HG02852 (cell line): ENCODE results near the gene KRTAP1-3.
"Not testable (repeated sequence)": the region's sequence is repeated elsewhere in the genome, so short reads cannot be mapped to it uniquely, and the experiment has no call there.

Experiments used
- ATAC-seq: cut with Tn5 transposase; IDR thresholded peaks from one replicate; pipeline ENCODE4 v1.9.1; 2021; ENCODE audit warnings: mild to moderate bottlenecking, moderate library complexity; ENCODE audit not compliant: unreplicated experiment

KRTAP1-3 gene

DNA sequence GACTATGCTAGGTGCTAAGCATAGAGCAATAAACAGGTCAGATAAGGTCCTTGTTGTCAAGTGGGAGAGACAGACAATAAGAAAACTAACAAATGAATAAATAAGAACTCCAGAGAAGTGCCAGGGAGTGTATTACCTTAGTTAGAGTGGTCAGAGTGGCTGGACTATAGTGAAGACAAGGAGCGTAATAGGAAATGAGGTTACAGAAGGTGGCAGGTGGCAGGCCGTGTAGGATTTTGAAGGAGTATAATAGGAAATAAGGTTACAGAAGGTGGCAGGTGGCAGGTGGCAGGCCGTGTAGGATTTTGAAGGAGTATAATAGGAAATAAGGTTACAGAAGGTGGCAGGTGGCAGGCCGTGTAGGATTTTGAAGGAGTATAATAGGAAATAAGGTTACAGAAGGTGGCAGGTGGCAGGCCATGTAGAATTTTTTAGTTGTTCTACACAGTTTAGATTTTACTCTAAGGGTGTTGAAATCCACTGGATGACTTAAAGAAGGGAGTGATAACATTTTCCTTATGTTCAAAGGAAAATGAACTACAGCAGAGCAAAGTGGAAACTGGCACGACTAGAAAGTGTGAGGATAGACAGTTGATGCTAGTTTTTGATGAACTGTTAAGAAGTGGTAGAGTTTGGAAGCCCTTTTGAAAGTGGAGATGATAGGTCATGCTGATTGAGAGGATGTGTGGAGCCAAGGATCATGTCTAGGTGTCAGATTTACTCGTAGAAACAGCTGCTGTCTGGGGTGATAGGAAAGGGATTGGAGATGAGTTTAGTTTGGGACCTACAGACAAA is 22.2 kb downstream of the KRTAP1-3 start:
- no peak for ATAC-seq

DNA sequence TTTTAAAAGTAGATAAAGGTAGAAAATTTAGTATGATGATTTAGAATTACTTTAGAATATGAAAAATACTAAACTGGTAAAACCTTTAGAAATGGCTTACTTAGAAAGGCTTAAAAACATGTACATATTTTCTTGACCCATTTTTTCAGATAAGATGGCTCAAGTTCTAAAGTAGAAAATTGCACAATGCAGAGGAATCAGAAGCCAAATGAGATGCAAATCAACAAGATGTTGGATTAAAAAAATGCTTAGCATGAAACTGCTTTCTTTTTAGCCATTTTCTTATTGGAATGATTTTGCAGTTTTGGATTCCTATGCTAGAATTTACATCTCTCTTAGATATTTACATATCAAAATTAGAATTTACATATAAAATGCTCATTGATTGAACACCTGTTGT is 24.2 kb downstream of the KRTAP1-3 start:
- ATAC-seq = no peak

DNA sequence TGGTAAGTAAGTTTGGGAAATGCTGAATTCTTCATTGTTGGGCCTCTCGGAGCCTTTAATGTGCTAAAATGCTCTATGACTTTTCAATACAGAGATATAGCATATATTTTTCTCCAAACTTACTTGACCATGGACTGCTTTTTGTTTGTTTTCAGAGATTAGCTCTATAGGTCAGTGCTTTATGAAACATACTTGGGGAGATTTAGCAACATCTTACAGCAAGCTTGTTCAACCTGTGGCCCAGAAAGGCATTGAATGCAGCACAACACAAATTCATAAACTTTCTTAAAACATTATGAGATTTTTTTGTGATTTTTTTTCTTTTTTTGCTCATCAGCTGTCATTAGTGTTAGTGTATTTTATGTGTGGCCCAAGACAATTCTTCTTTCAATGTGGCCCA is 24.7 kb downstream of the KRTAP1-3 start:
- ATAC-seq = no peak

DNA sequence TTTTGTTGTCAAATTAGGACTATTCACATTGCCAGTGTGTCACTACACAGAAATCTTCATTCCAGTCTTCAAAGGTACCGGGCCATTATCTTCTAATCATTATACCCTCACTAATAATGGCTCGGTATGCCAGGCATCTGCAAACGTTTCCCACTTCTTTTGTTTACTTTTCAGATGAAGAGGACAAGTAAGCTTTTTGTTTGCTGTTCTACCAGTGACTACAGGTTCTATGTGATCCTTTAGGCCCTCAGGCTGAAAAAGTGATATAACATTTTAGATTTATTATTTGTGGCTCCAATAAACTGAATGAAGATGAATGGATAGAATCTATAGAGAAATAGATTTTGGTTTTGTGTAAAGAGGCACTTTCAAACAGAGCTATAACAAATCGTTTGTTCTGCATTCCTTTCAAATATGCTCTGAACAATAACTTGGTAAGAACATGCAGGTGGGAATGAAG is 25.3 kb downstream of the KRTAP1-3 start:
- no peak for ATAC-seq

DNA sequence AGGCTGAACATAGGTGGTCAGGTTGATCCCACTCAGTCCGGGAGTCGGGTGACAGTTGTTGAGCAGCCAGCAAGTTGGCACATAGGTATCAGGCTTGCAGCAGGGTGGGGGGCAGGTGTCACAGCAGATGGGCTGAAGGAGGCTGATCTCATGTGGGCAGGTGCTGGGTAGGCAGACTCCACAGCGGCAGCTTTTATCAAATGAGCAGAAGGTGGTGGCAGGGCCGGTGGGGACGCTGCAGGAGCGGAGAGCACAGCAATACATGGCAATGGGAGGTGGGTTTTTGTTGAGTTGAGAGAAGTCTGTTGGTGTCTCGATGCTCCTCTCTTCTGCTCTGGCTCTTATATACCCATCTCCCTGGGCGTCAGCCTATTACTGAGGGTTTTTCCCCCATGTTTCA is 25.9 kb downstream of the KRTAP1-3 start, which contains the start of gene KRTAP3-1:
Gene KRTAP3-1 (minus strand): TSS at position 318 of the 400 bp plus-strand sequence. CDS start 54 bp downstream, at position 264.
- ATAC-seq = no peak

DNA sequence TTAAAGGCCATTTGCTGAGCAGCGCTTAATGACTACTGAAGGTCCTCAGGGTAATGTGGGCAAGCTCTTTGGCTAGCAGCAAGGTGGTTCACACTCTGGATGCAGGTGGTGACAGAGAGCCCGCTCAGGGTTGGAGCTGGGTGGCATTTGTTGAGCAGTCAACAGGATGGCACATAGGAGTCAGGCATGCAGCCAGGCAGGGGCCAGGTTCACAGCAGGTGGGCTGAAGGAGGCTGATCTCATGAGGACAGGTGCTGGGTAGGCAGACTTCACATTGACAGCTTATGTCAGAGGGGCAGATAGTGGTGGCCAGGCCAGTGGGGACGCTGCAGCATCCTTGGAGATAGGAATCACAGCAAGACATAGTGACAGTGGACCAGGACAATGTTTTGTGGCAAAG is 30.3 kb downstream of the KRTAP1-3 start:
- no peak for ATAC-seq

DNA sequence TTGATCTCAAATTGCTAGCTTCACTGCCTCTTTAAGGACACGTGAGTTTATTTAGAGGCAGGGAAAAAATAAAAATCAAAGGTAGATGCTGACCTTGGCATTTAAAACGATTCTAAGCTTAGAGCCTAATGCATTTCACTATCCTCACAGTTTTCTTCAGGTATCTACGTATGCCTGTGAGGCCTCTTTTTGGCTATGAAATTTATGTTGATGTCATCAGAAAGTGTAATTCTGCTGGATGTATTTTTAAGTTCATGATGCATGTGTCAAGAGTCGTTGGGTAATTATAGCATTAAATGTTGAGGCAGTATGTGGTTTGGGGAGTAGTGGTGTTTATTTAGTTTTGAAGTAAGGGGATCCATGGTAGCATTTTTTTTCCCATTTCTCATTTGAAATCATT is 30.7 kb downstream of the KRTAP1-3 start:
- no peak for ATAC-seq

DNA sequence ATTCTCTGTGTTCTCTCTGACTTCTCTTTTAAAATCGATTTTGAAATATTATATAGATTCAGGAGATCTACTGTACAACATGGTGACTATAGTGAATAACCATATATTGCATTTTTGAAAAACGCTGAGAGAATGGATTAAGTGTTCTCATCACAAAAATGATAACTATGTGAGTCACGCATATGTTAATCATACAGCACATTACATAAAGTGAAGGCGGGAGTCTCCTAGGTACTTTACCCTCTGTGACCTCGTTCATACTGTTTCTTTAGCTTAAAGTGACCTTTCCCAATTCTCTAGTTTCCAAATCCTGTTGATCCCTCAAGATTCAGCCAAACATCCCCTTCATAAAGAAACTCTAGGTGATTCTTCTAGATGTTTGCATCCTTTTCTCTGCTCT is 31.9 kb downstream of the KRTAP1-3 start:
- no peak for ATAC-seq

DNA sequence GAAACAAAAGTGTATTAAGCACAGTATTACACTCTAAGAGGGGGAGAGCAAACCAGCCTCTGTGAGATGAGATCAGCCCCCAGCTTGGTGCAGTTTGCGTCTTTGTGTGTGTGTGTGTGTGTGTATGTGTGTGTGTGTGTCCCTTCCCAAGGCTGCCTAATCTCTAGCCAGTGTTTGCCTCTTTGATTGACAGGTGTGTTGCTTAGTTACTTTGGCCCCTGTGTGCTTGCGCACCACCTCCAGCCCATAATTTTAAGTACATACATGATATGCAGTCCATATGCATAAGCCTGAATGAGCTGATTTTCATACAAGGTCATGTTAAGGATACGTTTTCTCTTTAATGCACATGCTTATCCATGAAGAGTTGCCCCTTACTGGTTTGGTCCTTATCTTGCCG is 32.9 kb downstream of the KRTAP1-3 start:
- ATAC-seq = no peak

DNA sequence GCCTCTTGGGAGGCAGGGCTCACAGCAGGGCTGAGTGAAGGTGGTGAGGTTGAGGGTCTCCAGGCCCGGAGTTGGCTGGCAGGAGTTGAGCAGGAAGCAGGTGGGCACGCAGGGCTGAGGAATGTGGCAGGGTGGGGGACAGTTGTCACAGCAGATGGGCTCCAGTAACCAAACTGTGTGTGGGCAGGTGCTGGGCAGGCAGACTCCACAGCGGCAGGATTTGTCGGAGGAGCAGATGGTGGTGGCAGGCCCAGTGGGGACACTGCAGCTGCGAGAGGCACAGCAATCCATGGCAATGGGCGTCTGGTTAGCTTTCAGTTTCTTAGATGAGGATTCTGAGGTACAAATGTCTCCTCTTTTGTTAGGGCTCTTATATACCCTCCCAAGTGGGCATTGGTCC is 35.1 kb downstream of the KRTAP1-3 start, which contains the start of gene KRTAP3-2:
Gene KRTAP3-2 (minus strand): TSS at position 344 of the 400 bp plus-strand sequence. CDS start 53 bp downstream, at position 291.
- not testable (repeated sequence) for ATAC-seq

DNA sequence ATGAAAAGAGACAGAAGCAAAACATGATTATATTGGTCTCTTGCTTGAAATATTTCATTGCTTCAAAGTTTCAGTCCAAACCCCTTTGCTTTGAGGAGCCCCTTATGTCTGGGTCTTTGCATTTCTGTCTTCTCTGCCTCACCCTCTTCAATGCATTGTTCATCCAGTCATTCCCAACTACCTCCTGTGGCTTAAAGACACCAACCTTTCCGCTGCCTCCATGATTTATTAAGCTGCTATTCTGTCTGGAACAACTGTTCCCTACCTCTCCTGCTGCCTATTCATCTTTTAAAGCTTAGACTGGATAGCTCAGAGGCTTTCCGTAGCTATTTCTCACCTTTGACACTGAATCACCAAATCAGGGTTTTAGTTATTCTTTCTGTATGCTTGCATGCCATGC is 37.3 kb downstream of the KRTAP1-3 start:
- ATAC-seq = no peak

DNA sequence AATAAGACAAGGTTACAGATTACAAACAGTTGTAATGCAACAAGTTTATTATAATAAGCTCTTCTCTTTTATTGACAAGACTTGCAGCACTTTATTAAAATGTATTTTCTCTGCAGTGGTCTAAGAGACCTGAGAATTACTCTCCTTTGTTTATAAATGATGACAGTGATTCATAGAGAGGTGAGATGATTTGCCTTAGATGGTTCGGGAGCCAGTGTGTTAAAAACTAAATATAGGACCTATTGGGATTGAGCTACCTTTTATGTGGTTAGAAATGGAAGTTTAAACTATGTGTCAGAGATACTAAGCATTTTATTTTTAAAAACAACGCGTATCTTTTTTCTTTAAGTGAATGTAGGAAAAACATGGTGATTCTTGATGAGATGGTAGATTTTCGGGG is 37.8 kb downstream of the KRTAP1-3 start:
- no peak for ATAC-seq

DNA sequence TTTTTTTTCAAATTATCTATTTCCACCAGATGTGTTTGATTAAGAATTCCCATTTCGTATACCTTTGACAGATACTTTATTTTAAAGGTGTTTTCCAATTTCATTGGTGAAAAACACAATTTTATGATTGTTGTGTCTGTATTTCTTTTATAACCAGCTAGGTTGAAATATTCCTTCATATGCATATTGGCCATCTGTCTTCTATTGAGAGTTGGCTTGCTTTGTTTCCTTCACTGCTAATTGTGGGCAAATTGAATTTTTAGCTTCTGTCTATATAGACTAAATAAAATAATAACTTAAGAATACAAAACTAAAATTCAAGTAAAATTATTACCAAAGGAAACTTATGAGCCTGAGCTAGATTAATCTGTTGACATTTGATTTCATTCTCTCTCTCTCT is 39.6 kb downstream of the KRTAP1-3 start:
- no peak for ATAC-seq

DNA sequence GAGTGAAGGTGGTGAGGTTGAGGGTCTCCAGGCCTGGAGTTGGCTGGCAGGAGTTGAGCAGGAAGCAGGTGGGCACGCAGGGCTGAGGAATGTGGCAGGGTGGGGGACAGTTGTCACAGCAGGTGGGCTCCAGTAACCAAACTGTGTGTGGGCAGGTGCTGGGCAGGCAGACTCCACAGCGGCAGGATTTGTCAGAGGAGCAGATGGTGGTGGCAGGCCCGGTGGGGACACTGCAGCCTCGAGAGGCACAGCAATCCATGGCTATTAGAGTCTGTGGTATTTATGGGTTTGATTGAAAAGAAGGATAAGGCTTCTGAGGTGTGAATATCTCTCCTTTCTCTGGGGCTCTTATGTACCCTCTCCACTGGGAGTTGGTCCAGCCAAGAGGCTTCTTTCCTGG is 40.8 kb downstream of the KRTAP1-3 start, which contains the start of gene KRTAP3-3:
Gene KRTAP3-3 (minus strand): TSS at position 326 of the 400 bp plus-strand sequence. CDS start 67 bp downstream, at position 259.
- ATAC-seq = no peak

DNA sequence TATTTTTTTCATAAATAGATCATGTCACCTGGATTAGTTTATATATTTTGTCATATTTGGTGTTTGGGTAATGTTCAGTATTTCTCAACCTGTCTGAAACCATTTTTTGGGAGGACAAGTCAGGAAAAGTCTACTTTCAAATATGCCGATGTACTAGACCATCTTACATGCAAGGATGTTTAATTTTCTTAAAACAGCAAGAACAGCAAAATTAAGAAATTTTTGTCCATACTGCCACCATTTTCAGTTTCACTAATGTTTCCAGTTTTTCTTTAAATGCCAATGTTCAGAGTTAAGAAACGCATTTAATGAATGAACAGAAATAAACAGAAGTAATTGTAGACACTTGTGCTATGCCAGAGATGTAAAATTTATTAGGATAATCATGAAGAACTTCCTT is 41.6 kb downstream of the KRTAP1-3 start:
- ATAC-seq = no peak

DNA sequence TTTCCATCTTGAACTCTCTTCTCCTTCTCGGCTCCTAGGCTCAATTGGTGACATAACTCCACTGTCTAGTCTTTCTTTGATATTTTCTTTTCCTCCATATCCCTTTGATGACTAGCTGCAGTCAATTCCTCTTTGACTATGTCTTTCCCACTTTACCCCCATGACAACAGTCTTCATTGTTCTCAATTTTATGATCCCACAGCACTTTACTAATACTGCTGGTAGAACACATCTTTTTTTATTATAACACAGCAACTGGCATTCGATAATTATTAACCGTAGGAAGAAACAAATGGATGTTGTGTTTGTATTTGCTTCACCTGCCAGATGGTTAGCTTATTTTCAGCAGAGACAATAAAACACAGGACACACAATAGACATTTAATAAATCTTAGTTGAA is 42.0 kb downstream of the KRTAP1-3 start:
- no peak for ATAC-seq

DNA sequence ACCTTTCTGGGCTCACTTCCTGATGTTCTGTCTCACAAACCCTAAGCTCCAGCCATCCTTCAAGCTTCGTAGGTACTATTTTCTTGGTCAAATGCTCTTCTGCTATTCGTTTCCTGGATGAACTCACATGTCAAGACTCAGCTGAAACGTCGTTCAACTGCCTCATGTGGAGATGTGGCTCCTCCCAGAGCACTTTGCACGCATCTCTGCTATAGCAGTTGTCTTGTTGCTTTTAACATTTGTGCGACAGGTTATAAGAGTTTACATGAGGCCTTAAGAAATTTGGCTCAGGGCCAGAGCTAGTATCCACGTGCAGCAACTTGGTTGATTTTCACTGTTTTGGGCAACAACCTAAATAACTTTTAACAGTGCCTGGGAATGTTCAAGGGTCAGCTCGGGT is 47.8 kb downstream of the KRTAP1-3 start:
- ATAC-seq = no peak

DNA sequence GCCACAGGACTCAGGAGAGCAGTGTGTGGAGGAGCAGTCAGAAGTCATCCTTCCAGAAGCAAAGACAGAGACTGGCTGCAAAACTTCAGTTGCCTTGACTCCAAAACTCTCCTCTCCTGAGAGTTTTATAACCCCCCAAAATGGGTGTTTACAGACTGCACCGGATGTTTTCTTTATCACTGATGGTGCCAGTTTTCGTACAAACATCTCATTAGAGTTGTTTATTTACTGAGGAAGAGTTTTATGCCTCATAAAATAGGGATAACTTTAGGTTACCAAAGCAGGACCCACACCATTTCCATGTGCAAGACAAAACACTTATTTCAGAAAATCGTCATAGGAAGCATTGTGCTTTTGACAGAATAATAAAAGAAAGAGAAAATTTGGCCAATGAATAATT is 50.4 kb downstream of the KRTAP1-3 start, which contains the start of gene KRT40:
Gene KRT40 (minus strand): TSS at position 101 of the 400 bp plus-strand sequence. CDS start 53 bp downstream, at position 48.
- ATAC-seq = no peak
